LNCaP clone FGC (cell line): Measurements from ENCODE around the gene TTC7B.

ENCODE experiments used
- DNase-seq: peaks from one replicate; pipeline ENCODE4 v3.0.0-alpha.2; 2011; ENCODE audit warnings: low read depth
- H3K4me3 ChIP-seq: 2 replicates; pipeline ENCODE4 v1.5.1; 2011; ENCODE audit warnings: mild to moderate bottlenecking, low read depth, low read length, control low read depth
- TF ChIP-seq, protein P1 (sequence below): IDR thresholded peaks from 2 replicates; pipeline ENCODE4 v1.5.1; 2012; ENCODE audit warnings: mild to moderate bottlenecking; ENCODE audit not compliant: control insufficient read depth, insufficient read depth; ENCODE audit errors: extremely low read depth

Gene TTC7B

DNA sequence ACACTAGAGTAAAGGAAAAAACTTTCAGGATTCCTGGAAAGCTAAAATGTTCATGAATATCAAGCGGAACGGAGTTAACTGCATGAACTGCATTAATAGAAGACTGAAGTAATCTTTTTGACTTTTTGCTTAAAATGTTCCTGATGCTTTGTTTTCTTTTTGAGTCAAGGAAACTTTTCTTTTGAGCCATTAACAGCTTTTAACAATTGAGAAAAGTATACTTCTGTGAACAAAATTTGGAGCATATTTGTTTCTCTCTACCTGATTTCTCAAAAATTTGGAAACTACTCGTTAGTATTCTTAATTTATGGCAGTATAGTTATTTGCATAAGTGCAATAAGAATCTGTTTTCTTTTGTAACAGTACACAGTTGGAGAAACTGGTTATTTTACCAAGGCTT, 340.9 kb downstream of the TTC7B start:
- TF ChIP-seq, protein P1, sequence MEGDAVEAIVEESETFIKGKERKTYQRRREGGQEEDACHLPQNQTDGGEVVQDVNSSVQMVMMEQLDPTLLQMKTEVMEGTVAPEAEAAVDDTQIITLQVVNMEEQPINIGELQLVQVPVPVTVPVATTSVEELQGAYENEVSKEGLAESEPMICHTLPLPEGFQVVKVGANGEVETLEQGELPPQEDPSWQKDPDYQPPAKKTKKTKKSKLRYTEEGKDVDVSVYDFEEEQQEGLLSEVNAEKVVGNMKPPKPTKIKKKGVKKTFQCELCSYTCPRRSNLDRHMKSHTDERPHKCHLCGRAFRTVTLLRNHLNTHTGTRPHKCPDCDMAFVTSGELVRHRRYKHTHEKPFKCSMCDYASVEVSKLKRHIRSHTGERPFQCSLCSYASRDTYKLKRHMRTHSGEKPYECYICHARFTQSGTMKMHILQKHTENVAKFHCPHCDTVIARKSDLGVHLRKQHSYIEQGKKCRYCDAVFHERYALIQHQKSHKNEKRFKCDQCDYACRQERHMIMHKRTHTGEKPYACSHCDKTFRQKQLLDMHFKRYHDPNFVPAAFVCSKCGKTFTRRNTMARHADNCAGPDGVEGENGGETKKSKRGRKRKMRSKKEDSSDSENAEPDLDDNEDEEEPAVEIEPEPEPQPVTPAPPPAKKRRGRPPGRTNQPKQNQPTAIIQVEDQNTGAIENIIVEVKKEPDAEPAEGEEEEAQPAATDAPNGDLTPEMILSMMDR = no peak
- no peak for DNase-seq
- H3K4me3 ChIP-seq = no peak overlapping the region
